Stimulated activated CD8-positive, alpha-beta memory T cell treated with anti-CD3 and anti-CD28 coated beads, Interleukin-12 subunit alpha, Interleukin-12 subunit beta, amount 100 ng/mL, for 24 hours (primary cell): Measurements from ENCODE around the gene DLGAP1.

ENCODE experiments used
- DNase-seq: peaks from one replicate; pipeline ENCODE4 v3.0.0-alpha.2; 2020; ENCODE audit errors: extremely low read depth

DLGAP1 gene

GRCh38 chr18:3995476-3996102 lies 459.5 kb downstream of the DLGAP1 start:
- peak; percentile 14 for DNase-seq

- DNase-seq = no peak
These were observed 461.0 kb downstream of the DLGAP1 start for GRCh38 chr18:3993941-3994687.

DNA sequence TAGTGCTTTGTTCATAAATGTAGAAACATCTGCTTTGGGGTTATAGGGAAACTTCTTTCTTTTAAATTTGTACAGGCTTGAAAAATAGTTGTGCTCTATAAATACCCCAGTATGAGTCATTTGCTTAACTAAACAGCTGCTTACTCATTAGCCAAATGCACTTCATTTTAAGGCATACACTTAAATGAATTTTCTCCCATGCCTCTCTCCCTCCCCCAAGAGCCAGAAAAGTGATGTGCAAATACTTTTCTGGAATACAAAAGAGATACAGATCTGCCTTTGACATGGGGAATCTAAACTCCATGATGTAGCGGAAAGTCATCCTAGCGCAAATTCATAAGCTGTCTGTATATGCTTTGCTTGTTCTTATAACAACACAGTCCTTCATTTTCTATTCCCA lies 469.4 kb downstream of the DLGAP1 start:
- no peak for DNase-seq

DNA sequence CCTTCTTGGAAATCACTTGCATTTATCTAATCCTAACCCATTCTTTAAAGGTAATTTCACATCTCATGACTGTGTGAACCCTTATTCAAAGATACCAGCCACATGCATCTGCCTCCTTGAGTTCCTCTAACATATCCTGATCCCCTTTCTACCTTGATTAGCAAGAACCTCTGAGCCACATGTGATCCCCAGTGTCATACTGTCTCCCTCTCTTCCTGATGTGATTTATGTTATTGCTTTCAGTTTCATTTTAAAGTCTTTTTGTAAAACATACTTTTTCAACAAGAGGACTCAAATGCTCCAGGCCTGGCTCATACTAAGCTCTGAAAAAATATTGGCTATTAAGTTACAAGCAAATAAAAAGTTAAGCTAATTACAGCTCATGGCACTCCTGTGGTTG lies 470.1 kb downstream of the DLGAP1 start:
- DNase-seq = no peak

DNA sequence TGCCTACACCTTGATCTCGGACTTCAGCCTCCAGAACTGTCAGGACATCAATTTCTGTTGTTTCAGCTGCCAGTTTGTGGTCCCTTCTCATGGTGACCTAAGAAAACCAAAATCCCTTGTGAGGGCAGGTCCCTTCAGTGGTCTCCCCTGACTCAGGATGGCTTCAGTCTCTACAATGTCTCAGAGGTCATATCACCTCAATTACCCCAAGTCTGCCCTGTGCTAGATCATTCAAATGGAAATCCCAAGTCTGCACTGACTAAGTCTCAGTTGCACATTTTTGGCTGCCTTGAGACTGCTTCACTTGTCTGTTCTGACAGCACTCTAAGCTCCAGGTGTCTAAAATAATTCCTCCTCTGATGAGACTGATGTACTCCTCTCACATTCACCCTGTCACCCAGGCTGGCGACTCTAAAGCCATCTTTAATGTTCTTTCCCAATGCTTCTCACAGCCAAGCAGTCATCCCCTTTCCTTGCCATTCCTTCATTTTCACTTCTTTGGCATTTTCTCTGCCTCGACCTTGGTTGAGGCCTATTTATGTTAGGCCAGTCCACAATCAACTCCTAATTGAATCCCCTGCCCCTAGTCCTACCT lies 470.8 kb downstream of the DLGAP1 start:
- no peak for DNase-seq

DNA sequence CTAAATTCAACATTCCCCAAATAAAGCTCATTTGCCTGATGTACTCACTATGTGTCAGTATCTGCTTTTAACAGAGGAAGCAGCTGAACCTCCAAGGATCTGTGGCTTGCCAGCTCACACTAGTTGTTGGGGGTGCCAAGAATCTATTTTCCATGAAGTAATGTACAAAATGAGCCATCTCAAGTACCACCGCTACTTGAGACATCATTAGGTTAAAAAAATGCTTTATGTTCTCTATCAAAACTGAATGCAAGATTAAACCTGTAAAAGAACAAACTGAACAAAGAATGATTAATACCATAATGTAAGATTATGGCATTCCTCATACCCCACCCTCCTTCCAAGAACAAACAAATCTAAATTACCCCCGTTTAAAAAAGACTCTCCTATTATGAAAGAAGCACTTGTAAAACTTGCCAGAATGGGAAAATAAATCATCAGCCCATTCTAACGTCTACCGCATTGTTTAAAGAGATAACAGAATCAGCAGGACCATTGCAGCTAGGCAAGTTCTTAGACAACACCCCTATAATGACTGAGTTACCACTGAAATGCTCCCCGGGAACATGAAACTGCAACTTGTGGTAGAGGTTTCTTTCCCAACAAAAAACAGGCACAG lies 471.6 kb downstream of the DLGAP1 start:
- DNase-seq = no peak

DNA sequence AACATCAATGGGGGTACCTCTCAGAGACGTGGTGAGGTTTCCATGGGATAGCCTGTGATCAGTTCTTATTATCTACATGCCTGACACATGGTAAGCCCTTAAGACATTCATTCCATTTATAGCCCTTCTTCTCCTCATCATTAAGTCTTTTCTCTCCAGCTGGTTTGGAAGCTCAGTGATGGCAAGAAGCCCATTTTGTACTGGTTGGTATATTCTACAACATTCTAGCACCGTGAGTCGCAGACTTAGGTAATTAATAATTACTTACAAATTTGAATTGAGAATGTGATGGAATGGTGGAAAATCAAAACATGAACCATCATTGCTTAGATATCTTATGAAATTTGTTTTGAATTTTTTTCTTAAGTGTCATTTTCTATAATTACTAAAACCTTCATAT lies 472.6 kb downstream of the DLGAP1 start:
- no peak for DNase-seq

GRCh38 chr18:3979024-3979423 lies 476.1 kb downstream of the DLGAP1 start:
- no peak for DNase-seq

DNA sequence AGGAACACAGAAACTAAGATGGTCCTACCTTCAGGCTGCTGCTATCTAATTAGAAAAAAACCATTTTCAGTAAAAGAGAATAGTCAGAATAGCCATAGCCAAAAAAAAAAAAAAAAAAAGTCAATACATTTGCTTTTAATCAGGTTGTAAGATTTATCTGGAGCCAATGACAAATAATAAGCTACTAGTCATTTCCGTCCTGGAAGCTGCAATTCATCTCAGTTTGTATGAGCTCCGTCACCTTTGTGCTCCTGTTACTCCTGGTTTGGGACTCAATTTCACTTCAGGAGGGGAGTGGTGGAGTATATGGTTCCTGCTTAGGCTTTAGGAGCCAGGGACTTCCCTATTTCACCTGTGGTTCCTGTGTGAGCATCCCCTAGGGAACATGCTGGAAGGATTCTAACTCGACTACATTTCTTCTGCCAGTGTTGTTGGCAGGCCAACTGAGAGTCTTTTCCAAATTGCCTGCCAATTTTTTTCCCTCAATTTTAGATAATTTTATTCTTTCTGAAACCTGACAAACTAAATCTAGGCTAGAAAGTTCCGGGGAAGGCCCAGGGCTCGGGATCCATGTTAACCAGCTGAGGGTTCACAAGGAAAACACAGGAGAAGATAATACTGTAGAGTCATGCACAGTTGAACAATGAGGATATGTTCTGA lies 481.8 kb downstream of the DLGAP1 start:
- no peak for DNase-seq

DNA sequence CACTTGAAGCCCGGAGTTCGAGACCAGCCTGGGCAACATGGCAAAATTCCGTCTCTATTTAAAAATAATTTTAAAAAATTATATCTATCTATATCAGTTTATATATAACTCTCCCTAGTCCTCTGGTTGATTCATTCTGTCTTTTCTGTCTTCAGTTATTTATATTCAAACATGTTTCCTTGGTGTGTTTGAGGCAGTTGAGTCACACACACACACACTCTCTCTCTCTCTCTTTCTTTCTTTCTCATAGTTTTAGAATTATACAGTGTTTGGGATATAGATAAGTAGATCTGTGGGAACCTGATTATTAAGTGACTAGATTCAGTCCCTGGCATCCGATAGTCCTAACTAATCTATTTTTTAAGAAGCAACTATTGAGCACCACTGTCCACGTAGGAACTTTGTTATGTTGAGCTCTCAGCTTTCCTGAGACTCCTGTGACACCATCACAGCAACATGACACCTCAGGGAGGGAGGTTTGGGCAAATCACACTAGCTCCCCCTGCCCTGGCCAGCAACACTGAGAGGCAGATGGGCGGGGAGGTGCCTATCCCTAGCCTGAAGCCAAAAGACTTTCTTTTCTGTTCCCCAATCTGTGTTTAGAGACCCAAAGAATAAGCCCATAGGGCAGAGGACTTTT lies 482.7 kb downstream of the DLGAP1 start:
- no peak for DNase-seq

DNA sequence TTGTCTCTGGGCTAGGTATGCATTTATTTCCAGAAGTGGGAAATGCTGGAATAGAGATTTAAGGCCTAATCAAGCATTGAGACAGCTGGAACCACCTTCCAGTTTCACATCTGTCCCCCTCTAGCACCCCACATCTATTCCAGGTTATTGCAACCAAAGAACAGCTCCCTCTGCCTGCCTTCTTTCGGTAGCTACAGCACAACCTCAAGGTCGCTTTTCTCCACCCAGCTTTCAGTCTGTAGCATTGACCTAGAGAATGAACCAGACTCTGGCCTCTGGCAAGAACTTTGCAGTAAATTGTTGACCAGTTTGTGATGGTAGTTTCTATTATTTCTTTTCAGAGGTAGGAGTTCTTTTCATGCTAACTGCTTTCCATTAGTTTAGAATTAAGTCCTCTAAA lies 484.2 kb downstream of the DLGAP1 start:
- no peak for DNase-seq

- DNase-seq = no peak
These were observed 487.5 kb downstream of the DLGAP1 start for GRCh38 chr18:3967359-3968180.

DNA sequence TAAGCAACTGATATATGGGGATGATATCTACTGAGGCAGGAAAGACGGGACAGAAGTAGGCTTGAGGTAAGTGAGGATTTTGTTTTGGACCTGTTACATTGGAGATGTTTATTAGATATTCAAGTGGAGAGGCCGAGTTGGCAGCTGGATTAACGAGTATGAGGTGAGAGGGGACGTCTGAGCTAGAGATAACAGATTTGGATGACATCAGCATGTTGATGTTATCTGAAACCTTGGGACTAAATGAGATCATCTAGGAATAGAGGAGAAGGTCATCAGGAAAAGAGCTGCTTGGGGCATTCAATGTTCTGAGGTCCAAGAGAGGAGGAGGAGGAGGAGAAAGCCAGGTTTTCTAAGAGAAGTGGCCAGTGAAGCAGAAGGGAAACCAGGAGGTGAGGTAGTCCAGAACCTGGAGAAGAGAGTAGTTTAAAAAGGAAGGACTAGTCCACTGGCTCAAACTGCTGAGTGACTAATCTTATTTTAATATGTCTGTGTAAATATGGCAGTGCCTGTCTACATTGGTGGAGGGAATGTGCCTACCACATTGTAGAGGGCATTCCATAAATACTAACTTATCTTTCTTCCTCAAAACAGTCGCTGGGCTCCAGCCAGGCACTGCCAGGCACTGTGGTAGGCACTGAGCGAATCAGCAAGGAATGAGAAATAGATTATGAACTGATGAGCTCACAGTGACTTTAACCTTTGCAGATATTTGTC lies 488.3 kb downstream of the DLGAP1 start:
- no peak for DNase-seq

DNA sequence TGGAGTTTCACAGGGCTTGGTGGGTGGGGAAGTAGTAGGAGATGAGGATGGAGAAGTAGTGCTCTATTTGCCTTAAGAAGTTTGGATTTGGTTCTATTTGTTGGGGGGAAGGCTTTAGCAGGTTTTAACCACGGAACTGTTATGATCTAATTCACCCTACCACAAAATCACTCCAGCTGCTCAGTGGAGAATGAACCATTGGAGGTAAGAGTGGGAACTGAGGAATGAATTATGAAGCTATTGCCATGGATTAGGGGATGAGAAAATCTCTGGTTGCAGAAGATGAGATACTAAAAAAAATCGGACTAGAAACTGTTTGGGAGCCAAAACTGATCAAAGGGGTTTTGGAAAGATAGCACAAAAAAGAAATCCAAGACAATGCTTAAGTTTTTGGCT lies 488.9 kb downstream of the DLGAP1 start:
- no peak for DNase-seq

- DNase-seq = no peak
These were observed 494.1 kb downstream of the DLGAP1 start for GRCh38 chr18:3960977-3961376.

DNA sequence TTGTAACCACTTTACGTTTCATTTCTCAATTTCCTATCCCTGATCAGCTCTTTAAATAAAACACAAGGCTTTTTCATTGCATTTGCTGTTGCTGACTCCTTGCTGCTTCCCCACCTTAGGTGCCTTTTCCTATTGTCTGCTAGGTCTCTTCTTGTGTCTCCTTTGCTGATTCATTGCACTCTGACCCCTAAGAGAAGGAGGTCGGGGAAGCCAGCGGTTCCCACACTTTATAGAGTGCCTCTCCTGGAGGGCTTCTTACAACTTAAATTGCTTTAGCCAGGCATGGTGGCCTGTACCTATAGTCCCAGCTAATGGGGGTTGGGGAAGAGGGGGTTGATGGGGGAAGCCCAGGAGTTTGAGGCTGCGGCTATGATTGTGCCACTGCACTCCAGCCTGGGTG lies 495.0 kb downstream of the DLGAP1 start:
- no peak for DNase-seq

- DNase-seq = no peak
These were observed 503.1 kb downstream of the DLGAP1 start for GRCh38 chr18:3952031-3952430.

GRCh38 chr18:3950668-3951404 lies 504.3 kb downstream of the DLGAP1 start:
- DNase-seq = no peak

DNA sequence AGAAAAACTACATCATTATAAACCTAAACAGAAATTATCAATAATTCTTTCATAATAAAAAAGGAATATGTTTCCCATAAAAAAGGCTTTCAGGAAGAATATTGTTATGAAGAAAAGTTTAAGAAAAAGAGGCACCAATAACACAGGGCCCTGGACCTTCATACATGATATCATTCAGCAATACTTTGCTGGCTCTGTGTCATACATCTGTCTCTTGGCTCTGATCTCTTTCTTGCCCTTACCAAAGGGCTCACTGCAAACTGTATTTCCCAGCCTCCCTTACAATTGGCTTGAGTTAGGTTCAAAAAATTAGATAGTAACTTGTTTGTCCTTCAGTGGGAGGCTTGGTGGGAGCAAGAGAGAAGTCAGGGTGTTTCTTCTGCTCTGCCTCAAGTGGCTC lies 506.1 kb downstream of the DLGAP1 start:
- no peak for DNase-seq

DNA sequence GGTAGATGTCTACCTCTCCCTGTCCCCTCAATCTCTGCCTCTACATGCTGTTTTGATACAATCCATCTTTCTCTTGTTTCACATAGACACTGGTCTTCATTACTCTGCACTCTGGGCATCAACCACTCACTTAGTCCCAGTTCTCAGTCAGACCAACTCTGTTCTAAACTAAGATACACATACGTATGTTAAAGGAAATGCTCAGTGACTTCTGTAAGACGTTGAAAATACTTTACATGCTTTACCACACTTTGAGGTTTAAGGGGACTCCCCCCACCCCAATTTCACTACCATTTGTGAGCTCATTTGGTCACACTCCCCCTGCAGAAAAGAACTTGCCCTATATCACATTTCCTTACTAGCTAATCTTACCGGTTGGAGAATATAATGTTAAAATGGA lies 507.7 kb downstream of the DLGAP1 start:
- DNase-seq = no peak
